Body of pancreas (tissue), 4 donors: ENCODE data around the gene SPRR3.

Experiments
- POLR2A ChIP-seq, 3 donors: fragments of 450-650 bp; IDR thresholded peaks; one replicate each; pipeline ENCODE4 v1.6.1; 2016; ENCODE audit warnings: antibody characterized with exemption in 3 of 3, mild to moderate bottlenecking in 2 of 3
- TF ChIP-seq, protein P1 (sequence below), 7 experiments: fragments of 450-650 bp in 4 of 7; fragments of 200-600 bp in 3 of 7; sonication (generic) in 3 of 7; IDR thresholded peaks; one replicate each; pipeline ENCODE4 v1.5.1; 2016 to 2019; ENCODE audit warnings: antibody characterized with exemption in 7 of 7

DNA sequence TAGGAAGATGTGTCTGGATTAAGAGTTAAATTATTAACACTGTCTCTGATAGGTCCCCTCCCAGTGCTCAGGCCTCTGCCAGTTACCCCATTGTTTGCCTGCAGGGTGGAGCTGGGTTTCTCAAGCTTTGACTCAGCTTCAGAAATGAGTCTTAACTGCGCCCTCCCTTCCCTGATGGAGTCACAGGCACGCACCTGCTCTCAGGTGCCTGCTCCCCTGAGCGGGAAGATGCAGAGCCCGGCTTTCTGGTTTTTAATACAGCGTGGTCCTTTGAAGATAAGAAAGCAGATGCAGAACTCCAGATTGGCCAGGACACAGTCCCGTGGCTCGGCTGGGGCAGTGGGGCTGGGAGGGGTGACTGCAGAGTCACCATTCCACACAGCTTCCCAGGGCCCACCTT, 34.3 kb upstream of the SPRR3 start:
- TF ChIP-seq, protein P1, sequence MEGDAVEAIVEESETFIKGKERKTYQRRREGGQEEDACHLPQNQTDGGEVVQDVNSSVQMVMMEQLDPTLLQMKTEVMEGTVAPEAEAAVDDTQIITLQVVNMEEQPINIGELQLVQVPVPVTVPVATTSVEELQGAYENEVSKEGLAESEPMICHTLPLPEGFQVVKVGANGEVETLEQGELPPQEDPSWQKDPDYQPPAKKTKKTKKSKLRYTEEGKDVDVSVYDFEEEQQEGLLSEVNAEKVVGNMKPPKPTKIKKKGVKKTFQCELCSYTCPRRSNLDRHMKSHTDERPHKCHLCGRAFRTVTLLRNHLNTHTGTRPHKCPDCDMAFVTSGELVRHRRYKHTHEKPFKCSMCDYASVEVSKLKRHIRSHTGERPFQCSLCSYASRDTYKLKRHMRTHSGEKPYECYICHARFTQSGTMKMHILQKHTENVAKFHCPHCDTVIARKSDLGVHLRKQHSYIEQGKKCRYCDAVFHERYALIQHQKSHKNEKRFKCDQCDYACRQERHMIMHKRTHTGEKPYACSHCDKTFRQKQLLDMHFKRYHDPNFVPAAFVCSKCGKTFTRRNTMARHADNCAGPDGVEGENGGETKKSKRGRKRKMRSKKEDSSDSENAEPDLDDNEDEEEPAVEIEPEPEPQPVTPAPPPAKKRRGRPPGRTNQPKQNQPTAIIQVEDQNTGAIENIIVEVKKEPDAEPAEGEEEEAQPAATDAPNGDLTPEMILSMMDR (IDR thresholded peaks at IDR 0.05) = no peak
- TF ChIP-seq POLR2A (IDR thresholded peaks at IDR 0.05) = no peak
